HG02981 (cell line): ENCODE data around the gene GPX4.

Experiments used
- ATAC-seq: cut with Tn5 transposase; IDR thresholded peaks from one replicate; pipeline ENCODE4 v1.9.1; 2021; ENCODE audit warnings: mild to moderate bottlenecking, moderate library complexity; ENCODE audit not compliant: unreplicated experiment

GPX4 gene

DNA sequence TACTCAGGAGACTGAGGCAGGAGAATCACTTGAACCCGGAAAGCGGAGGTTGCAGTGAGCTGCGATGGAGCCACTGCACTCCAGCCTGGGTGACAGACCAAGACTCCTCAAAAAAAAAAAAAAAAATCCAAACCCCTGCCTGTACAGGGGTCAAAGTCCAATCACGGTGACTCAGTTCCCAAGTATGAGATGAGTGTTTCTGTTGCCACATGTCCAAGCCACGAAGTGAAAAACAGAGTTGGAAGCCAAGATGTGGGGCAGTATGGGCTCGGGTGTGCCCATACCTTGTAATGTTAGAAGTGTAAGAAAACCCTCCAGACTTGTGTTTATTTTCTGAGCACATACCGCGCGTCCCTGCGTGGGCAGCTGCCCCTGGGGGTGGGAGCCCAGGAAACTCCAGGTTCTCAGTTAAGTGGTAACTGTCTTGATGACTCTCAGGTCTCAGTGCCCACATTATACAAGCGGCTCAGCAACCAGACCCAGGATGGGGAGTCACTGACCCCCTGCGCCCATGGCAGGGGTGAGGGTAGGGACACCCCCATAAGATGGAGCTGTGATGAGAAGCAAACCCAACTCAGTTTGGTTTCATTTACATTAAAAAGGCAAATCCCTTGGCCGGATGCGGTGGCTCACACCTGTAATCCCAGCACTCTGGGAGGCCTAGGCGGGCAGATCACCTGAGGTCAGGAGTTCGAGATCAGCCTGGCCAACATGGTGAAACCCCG lies 1.2 kb upstream of the GPX4 start:
- no peak for ATAC-seq

DNA sequence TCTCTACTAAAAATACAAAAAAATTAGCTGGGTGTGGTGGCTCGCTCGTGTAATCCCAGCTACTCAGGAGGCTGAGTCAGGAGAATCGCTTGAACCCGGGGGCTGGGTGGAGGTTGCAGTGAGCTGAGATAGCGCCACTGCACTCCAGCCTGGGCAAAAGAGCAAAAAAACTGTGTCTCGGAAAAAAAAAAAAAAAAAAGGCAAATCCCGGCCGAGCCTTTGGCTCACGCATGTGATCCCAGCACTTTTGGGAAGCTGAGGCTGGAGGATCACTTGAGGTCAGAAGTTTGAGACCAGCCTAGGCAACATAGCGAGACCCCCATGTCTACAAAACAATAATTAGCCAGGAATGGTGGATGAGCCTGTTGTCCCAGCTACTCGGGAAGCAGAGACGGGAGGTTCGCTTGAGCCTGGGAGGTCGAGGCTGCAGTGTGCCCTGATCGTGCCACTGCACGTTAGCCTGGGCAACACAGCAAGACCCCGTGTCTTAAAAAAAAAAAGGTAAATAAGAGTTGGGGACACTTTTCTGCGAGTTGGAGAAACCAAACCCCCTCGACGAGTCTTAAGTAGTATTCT lies 574 bp upstream of the GPX4 start:
- no peak for ATAC-seq

DNA sequence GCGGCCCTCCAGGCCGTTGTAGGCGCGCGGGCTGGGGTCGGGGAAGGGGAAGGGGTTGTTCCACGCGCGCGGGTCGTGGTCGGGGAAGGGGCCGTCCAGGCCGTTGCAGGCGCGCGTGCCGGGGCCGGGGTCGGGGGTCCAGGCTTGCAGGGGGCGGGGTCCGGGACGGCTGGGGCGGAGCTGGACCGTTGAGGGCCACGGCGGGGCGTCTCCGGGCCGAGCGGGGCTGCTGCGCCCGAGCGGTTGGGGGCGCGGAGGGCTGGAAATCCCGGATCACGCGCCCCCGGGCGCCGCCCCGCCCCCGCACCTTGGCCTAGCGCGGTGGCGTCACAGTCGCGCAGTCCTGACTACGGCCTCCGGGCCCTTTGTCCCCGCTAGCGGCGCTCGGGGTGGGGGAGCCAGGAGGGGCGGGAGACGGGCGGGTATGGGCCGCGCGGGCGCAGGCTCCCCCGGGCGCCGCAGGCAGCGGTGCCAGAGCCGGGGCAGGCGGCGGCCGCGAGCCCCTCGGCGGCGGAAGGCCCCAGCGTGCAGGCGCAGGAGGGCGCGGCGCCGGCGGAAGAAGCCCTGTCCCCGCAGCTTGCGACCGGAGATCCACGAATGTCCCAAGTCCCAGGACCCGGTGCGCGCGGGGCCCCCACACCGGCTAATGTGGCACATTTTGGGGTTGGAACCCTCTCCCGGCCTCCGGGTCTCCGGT lies 665 bp downstream of the GPX4 start:
- ATAC-seq = peak; percentile 32

DNA sequence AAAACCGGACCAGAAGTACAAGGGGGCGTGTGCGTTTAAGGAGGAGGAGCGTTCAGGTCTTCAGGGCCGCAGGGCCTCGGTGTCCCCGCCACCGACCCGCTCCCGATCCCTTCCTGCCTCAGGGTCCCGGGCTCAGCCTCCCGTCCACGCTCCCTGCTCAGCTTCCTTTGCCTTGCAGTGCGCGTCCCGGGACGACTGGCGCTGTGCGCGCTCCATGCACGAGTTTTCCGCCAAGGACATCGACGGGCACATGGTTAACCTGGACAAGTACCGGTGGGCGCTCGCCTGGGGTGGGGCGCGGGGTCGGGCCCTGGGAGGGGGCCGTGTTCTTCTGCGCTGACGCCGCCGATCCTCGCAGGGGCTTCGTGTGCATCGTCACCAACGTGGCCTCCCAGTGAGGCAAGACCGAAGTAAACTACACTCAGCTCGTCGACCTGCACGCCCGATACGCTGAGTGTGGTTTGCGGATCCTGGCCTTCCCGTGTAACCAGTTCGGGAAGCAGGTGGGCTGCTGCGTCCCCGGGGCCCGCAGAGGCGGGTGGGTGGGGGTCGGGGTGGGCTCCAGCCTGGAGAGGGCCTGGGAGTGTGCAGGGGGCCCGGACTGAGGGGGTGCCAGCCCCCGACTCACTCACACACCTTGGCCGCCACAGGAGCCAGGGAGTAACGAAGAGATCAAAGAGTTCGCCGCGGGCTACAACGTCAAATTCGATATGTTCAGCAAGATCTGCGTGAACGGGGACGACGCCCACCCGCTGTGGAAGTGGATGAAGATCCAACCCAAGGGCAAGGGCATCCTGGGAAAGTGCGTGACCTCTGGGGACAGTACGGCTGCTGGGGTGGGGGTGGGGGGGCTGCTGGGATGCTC lies 1.4 kb downstream of the GPX4 start:
- no peak for ATAC-seq

DNA sequence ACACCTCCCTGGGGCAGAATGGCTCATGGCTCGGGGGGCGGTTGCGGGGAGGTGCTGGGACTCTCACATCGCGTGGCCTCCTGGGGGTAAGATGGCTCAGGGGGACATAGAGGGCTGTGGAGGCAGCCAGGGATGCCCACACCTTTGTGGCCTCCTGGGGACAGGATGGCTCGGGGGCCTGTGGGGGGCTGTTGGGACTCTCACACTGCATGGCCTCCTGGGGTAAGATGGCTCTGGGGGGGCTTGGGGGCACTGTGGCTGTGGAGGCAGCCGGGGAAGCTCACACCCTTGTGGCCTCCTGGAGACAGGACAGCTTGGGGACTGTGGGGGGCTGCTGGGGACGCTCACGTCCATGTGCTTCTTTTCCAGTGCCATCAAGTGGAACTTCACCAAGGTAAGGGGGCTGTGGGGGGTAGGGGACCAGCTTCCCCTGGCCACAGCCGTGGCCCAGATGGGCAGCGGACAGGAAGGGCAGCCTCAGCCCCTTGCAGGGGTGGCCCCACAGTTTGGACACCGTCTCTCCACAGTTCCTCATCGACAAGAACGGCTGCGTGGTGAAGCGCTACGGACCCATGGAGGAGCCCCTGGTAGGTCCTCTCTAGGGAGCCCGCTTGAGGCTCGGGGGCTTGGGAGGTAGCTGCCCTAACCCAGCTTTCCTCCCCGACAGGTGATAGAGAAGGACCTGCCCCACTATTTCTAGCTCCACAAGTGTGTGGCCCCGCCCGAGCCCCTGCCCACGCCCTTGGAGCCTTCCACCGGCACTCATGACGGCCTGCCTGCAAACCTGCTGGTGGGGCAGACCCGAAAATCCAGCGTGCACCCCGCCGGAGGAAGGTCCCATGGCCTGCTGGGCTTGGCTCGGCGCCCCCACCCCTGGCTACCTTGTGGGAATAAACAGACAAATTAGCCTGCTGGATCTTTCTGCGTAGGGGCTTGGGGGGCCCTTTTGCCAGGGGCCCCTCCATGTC lies 2.4 kb downstream of the GPX4 start:
- ATAC-seq = no peak

DNA sequence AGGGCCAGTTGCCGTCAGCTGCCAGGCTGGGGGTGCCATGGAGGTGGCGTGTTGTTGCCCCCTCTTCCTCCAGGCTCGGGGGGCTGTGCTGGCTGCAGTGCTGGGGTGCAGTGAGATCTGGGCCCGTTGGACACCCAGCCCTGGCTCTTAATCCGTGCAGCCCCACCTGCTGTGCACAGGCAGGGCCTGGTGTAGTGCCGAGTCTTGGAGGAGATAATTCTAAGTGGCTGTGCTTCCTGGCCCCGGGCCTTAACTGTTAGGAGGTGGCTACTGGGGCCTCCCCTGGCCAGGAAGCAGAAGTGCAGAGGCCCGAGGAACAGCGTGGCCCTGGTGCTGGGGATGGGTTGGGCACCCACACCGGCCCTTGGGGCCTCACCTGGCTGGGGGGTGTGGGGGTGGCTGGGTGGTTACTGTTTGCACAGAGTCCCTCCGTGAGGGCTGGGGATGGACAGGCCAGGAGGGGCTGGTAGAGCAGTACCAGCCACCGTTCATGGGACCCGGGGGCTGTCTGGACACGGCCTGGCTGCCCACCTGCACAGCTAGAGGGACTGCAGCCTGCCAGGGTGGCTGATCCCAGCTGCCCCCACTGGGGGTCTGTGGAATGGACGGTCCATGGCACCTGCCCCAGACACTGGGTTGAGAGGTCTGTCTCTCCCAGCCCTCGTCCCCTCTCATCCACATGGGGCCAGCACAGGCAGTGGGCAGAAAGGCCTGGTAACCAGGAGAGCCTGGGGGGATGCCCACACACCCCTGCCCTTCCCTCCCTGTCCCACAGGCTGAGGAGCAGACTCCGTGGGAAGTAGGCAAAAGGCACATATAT lies 3.3 kb downstream of the GPX4 start:
- no peak for ATAC-seq

DNA sequence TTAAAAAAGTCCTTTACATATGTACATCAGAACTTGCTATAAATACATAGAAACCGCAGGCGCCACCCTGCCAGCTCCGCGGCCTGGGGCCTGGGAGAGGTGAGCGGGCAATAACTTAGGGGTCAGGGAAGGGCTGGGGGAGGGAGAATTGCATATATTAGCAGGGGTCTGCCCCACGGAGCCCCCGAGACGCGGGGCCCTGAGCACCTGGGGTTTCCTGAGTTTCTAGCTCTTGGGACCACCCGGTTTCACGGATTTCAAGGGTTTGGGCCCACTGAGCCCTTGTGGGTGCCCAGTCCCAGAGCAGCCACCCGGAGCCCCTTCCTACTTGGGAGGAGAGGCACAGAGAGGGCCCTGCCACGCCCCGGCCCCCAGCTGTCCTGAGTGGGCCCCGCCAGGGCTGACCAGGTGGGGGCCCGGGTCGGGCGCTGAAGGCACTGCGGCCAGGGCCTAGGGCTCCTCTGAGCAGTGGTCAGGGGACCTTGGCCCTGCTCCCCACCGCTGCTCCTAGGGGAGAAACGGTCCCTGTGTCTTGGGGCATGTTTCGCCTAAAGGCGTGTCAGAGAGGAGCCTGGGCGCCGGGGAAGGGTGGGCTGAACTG lies 4.0 kb downstream of the GPX4 start:
- no peak for ATAC-seq

DNA sequence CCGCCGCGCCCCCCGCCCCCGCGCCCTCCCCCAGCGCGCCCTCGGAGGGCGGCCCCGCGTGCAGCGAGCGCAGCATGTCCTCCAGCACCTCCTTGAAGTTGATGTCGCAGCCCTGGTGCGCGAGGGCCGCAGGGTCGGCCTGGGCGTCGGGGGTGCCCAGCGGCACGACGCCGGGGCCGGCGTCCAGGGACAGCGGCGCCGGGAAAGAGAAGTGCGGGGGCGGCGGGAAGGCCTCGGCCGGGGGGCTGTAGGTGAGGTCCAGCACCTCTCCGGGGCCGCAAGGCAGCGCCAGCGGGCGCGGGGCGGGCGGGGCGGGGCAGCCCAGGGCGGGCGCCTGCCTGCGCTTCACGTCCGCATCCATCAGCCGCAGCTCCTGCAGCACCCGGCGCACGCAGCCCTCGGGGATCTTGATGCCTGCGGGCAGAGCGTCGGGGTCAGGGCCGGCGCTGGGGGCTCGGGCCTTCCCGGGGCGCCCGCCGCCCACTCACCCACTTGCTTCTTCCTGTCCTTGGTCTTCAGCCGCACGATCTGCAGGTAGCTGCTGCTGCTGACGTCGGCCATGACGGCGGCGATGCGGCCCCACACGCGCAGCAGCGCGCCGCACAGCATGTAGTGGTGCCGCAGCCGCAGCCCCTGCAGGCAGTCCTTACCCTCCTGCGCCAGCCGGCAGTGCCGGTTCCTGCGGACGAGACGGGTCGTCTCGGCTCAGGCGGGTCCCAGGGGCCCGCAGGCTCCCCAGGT lies 4.7 kb downstream of the GPX4 start:
- no peak for ATAC-seq

DNA sequence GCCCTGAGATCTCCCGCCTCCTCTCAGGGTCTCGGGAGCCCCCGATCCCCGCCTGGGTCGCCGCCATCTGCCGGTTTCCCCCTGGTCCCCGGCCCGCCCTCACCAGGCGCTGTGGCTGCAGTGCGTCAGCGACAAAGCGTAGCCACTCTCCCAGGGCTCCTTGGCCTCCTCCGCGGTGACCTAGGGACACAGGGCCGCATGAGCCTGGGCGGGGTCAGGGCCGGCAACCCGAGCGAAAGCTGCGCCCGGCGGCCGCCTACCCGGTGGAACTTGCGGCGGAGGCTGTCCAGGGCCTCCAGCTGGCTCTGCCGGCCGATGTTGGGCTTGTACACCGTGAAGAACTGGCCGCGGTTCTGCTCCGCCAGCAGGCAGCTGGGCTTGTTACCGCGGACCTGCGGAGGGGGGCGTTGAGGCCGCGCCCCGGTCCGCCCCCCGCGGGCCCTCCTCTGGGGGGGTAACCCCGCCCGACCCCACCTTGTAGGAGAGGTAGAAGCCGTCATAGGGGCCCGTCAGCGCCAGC lies 5.3 kb downstream of the GPX4 start:
- no peak for ATAC-seq

DNA sequence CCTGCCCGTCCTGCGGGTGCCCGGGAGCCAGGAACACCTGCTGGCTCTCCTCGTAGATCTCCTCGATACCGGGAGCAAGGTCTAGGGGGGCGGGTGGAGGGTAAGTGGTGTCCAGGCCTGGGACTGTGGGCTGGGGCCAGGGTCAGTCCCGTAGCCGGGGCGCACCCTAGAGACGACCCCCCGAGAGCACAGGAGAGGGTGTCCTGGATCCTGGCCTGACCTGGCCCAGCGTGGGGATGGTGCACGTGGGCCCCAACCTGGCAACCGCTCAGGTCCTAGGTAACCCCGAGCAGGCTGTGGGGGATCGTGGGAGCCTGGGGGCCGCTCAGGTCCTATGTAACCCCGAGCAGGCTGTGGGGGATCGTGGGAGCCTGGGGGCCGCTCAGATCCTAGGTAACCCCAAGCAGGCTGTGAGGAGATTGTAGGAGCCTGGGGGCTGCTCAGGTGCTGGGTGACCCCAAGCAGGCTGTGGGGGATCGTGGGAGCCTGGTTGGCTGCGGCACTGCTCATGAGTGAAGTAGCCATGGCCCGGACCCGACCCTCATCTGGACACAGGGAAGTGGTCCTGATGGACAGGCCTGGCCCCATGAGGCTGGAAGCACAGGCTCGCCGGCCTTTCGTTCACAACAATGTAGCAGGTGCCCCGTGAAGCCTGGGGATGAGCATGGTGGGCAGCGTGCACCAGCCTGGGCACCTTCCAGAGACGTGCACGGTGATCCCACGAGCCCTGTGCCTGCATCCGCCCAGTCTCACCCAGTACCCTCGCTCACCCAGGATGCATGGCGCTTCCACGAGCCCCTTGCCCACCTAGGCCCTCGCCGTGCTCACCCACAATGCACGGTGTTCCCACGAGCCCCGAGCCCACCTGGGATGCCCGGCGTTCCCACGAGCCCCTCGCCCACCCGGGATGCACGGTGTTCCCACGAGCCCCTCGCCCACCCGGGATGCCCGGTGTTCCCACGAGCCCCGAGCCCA lies 6.2 kb downstream of the GPX4 start:
- ATAC-seq = no peak

DNA sequence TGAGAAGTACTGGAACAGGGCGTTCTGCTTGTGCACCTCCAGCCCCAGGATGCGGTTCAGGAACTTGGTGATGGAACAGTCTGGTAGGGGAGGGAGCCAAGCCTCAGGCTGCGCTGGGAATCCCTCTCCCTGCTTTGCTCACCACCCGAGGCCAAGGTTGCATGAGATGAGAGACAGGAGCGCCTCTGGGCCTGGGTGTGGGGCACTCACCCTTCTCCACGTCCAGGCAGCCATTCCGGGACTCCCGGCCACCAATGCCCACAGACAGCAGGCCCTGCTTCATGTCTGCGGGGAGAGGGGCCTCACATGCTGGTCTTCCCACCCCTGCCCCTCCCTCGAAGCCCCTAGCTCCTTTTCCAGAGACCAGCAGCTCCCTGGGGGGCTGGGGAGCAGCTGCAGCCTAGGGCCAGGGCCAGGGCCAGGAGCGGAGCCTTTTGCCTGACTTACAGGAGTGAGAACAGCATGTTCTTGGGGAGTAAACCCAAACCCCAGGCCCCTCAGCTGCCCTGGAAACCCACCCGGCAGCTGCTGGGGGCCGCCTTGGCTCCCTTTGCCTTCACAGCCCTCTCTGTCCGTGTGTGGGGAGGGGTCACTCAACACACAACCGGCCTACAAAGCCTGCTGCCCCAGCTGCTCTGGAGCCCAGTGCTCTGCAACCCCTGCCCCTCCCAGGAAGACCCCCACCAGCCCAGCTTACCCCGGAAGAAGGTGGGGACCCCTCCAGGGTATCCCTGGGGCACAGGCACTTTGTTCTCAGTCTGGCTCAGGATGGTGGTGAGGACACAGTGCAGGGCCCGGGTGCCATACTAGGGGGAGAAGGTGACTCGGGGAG lies 7.2 kb downstream of the GPX4 start:
- no peak for ATAC-seq

DNA sequence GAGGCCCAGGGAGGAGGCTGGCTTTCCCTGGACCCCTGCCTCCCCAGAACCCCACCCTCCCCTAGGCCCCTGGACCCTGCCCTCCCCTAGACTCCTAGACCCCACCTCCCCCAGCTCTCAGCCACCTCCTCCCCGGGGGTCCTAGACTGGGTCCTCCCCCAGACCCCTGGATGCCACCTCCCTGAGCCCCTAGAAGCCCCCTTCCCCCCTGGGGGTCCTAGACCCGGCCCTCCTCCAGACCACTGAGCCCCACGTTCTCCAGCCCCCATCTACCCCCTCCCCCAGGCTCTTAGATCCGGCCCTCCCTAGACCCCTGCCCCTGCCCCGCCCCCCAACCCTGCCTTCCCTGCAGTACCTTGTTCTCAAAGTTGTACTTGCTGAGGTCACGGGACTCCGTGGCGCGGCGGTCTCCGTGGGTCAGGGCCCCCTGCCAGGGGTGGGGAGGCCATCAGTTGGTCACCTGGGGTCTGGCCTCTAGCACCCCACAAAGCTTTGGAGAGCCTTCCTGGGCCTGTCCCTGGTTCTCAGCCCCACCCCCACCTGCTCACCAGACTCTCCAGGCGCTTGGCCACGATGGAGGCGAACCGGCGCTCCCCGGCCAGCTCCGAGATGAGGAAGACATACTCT lies 8.0 kb downstream of the GPX4 start:
- ATAC-seq = no peak

DNA sequence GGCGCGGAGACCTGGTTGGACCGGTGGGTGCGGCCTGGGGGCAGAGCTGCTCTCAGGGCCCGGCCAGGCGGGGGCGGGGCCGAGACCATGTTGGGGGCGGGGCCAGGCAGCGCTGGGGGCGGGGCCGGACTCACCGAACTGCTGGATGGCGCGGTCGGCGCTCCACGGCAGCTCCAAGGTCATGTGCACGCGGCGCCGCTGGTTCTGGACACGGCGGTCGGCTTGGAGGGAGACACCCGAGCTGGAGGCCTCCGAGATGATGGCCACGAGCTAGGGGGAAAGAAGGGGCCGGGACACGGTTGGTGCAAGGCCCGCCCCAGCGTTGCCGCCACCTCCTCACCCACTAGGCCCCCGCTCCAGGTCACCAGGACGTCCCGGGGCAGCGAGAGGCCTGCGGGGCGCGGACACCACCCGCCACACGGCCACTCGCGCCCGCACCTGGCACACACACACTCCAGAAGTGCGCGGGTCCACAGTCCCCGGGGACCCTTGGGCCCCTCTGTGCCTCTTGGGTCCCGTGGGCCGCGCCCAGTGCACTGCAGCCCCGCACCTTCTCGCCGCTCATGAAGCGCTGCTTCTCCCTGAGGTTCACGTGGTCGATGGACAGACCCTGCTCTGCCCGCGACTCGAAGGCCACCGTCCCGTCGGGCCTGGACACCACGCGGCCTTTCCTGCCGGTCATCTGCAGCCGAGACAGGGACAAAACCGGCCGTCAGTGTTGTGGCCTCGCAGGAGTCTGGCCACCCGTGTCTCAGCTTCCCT lies 8.7 kb downstream of the GPX4 start:
- no peak for ATAC-seq

DNA sequence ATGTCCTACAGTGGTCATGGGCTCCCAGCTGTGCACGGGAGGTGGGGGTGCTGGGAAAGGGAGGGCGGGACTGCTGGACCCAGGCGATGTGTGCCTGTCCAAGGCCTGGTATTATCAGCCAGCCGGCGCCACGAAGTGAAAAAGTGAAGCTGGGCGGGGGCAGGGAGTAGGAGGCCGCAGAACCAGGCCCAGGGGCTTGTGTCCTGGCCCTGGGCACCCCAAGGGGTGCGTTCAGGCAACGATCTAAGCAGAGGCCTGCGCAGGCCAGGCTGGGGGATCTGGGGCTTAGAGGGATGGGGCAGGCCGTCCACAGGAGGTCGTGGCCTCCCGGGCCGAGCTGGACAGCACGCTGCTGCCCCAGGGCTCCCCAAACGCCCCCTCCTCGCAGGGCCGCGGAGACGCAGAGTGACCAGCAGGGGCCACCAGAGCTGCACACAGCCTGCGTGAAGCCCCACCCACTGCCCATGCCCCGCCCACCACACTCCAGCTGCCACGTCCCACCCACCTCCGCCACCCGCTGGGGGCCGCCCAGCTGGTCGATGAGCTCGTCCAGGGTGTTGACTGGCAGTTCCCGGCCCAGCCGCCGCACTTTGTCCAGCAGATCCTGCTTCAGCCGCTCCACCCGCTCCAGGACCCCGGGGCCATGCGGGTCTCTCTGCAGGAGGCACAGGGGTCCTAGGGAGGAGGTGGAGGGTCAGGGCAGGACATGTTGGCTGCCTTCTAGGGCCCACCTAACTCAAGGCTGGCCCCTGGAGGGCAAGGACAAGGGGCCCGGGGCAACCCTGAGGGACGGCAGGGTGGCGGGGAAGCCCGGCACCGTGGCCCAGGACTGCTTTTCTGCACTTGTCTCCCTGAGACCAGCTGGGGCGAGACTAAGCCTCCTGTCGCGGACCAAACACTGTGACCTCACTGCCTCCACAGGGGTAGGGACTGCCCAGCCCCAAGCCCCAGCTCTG lies 9.5 kb downstream of the GPX4 start:
- ATAC-seq = peak; percentile 60
